Activated T-helper 2 cell treated with anti-CD3 and anti-CD28 coated beads, Interferon-gamma antibody, Interleukin-2, Interleukin-4, amounts not matched to agents 10 μg/mL and 5 μg/mL and 100 μg/mL, durations not matched to agents 14 hours and 24 hours and 36 hours (primary cell): ENCODE results near the gene PFKP. TPM values are rescaled to one million over a fixed set of nuclear protein-coding genes. Genes with fewer than 3 reads are reported as not detected.

Experiments used
- DNase-seq: peaks from one replicate; pipeline ENCODE4 v3.0.0; 2021; ENCODE audit warnings: low spot score
- H3K27ac Mint-ChIP-seq: one replicate; pipeline ENCODE4 v1.8.0; 2021; ENCODE audit warnings: mixed read lengths
- H3K27me3 Mint-ChIP-seq: one replicate; pipeline ENCODE4 v1.8.0; 2021; ENCODE audit warnings: low read depth, mixed read lengths
- H3K36me3 Mint-ChIP-seq: one replicate; pipeline ENCODE4 v1.8.0; 2021; ENCODE audit warnings: low read depth, mixed read lengths
- H3K4me1 Mint-ChIP-seq: one replicate; pipeline ENCODE4 v1.8.0; 2021; ENCODE audit warnings: low read depth, mixed read lengths
- H3K4me3 Mint-ChIP-seq: one replicate; pipeline ENCODE4 v1.8.0; 2021; ENCODE audit warnings: low read depth, mild to moderate bottlenecking, moderate library complexity, mixed read lengths
- H3K9me3 Mint-ChIP-seq: one replicate; pipeline ENCODE4 v1.8.0; 2021; ENCODE audit warnings: mixed read lengths
- intact Hi-C: fragments of 100-400 bp; cut with micrococcal nuclease; formaldehyde crosslinking; loops from one replicate; pipeline ENCODE4 v1.15.1; 2023
- total RNA-seq: library from RNA; stranded (reverse); gene quantifications from 2 replicates; pipeline ENCODE4 v1.2.3, GENCODE V29; 2022

PFKP gene
- total RNA-seq, 1 donor from 2014 or later: 250 TPM

DNA sequence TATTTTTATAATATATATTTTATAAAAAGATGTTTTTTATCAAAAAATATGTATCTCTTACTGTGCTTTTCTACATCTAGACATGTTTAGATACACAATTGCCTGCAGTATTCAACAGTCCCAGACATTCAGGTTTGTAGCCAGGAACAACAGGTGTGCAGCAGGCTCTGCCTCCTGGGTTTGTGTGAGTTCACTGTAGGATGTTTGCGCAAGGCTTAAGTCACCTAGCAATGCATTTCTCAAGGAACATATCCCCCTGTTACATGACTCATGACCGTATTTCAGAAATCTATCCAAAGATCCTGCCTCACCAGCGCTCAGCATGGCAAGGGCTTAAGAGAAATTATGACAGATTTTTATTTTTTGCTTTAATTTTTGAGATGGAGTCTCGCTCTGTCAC, 63.8 kb downstream of the PFKP start:
- no peaks in the 10 kb centered on the region for H3K4me1 Mint-ChIP-seq
- peaks cover 79% of the 10 kb centered on the region for H3K36me3 Mint-ChIP-seq
- H3K27me3 Mint-ChIP-seq: no peaks in the 10 kb centered on the region
- no peak for DNase-seq
- no peak overlapping the region for H3K27ac Mint-ChIP-seq
- intact Hi-C loops: no loop called here
- no peaks in the 10 kb centered on the region for H3K9me3 Mint-ChIP-seq
- no peak overlapping the region for H3K4me3 Mint-ChIP-seq

DNA sequence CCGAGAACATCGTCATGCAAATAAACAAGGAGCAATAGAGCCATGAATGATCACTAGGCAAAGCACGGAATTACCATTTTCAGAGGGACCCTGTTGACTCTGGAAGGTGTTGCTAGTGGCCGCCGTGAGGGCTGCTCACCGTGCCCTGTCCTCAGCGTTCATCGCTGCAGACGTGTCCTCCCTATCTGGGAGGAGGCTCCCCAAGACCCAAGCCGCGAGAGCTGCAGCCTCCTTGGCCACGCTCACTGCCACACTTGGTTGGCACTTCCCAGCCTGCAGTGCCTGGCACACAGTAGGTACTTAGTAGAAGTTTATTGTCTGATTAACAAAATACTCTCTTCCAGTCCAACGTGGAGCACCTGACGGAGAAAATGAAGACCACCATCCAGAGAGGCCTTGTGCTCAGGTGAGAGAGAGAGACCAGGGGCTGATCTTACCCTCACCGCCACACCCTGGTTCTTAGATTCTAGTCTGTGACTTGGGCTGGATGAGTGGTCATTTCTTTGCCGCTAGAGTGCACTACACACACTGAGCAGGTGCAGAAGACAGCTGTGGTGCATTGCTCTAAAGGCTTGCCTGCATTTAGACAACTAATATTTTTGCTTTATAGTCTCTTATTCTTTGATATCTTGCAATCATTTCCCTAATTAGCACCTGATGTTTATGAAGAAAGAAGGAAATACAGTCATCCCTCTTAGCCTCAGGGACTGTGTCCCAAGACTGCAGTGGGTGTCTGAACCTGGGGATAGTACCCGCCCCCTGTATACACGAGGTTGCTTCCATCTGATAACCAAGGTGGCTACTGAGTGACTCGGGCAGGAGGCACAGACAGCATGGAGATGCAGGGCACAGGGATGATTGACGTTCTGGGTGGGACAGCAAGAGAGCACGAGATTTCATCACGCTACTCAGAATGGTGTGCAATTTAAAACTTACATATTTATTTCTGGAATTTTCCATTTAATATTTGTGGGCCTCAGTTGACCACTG, 65.0 kb downstream of the PFKP start:
- peaks cover 87% of the 10 kb centered on the region for H3K36me3 Mint-ChIP-seq
- intact Hi-C loops: no loop called here
- no peaks in the 10 kb centered on the region for H3K27me3 Mint-ChIP-seq
- H3K4me1 Mint-ChIP-seq: no peaks in the 10 kb centered on the region
- no peak overlapping the region for H3K4me3 Mint-ChIP-seq
- no peaks in the 10 kb centered on the region for H3K9me3 Mint-ChIP-seq
- DNase-seq: no peak
- H3K27ac Mint-ChIP-seq: no peak overlapping the region

DNA sequence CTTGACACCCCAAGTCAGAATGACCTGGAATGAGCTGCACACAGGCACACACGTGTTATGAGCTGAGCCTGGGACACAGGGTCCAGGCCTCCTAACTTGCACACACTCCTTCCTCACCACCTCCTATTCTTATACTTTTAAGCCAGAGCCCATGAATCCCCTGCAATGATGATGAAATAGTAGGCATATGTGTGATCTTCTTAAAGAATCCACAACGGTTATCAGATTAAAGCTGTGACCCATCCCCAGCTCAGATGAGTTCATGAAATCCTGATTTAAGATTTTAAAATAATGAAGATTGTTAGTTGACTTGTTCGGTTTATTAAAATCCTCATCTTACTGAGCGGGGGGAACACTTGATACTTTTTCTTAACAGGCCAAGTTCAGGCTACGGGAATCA, 66.6 kb downstream of the PFKP start:
- DNase-seq: no peak
- no peaks in the 10 kb centered on the region for H3K9me3 Mint-ChIP-seq
- no peaks in the 10 kb centered on the region for H3K4me1 Mint-ChIP-seq
- H3K27me3 Mint-ChIP-seq: no peaks in the 10 kb centered on the region
- H3K4me3 Mint-ChIP-seq: no peak overlapping the region
- peaks cover 88% of the 10 kb centered on the region for H3K36me3 Mint-ChIP-seq
- H3K27ac Mint-ChIP-seq: peak overlapping the region; percentile 46
- intact Hi-C loops: no loop called here

- Mint-ChIP-seq H3K9me3 (no peaks in the 10 kb centered on the region), H3K27me3 (no peaks in the 10 kb centered on the region), H3K4me1 (no peaks in the 10 kb centered on the region), H3K4me3 (no peak overlapping the region), H3K36me3 (peaks cover 90% of the 10 kb centered on the region), H3K27ac (no peak overlapping the region)
- intact Hi-C loops: no loop called here
- DNase-seq: no peak
These were observed 67.7 kb downstream of the PFKP start for GRCh38 chr10:3135006-3135405.

GRCh38 chr10:3136336-3136735, 69.0 kb downstream of the PFKP start:
- H3K4me3 Mint-ChIP-seq: no peak overlapping the region
- peaks cover 92% of the 10 kb centered on the region for H3K36me3 Mint-ChIP-seq
- H3K4me1 Mint-ChIP-seq: no peaks in the 10 kb centered on the region
- H3K27ac Mint-ChIP-seq: no peak overlapping the region
- no peaks in the 10 kb centered on the region for H3K27me3 Mint-ChIP-seq
- H3K9me3 Mint-ChIP-seq: no peaks in the 10 kb centered on the region
- intact Hi-C loops: no loop called here
- no peak for DNase-seq

- Mint-ChIP-seq H3K27me3 (no peaks in the 10 kb centered on the region), H3K9me3 (no peaks in the 10 kb centered on the region), H3K4me1 (no peaks in the 10 kb centered on the region), H3K36me3 (peaks cover 91% of the 10 kb centered on the region), H3K4me3 (no peak overlapping the region), H3K27ac (no peak overlapping the region)
- intact Hi-C loops: no loop called here
- no peak for DNase-seq
These were observed 69.6 kb downstream of the PFKP start for GRCh38 chr10:3136763-3137611.

DNA sequence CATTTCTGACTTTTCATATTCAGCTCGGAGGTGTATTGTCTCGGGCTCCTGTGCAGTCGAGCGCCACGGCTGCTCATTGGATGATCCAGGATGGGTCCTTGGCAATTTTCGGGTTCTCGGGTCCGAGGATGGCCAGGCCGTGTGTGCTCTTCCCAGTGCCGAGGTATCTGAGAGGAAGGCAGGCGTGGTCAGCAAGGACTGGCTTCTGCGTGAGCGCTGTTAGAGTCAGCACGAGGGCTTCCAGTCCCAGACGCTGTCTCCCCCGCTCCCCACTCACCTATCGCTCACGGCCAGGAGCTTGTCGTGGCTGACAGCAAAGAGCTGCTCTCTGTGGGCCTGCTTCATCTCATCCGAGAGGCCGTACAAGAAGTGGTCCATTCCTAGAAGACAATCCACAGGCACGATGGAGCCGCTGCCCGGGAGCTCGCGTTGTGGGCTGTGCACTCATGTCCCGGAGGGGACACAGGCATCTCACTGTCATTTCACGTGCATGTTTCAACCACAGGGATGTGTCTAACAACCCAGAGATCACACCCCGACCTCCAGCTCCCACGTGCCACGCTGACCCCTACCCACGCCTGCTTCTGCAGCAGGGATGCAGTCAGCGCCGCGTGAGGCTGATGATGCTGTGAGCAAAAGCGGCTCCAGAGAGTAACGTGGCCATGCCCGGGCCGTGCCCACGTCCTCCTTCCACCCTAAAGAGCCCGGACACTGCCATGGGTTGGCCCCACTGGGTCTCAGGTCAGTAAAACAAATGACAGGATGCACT, 70.8 kb downstream of the PFKP start:
- Mint-ChIP-seq H3K36me3 (peaks cover 88% of the 10 kb centered on the region), H3K27me3 (no peaks in the 10 kb centered on the region), H3K4me1 (no peaks in the 10 kb centered on the region), H3K4me3 (no peak overlapping the region), H3K9me3 (no peaks in the 10 kb centered on the region), H3K27ac (no peak overlapping the region)
- intact Hi-C loops: no loop called here
- DNase-seq: no peak

GRCh38 chr10:3139216-3139910, 72.0 kb downstream of the PFKP start:
- Mint-ChIP-seq H3K9me3 (no peaks in the 10 kb centered on the region), H3K4me1 (no peaks in the 10 kb centered on the region), H3K36me3 (peaks cover 91% of the 10 kb centered on the region), H3K4me3 (no peak overlapping the region), H3K27ac (no peak overlapping the region), H3K27me3 (no peaks in the 10 kb centered on the region)
- no peak for DNase-seq
- intact Hi-C loops: no loop called here

DNA sequence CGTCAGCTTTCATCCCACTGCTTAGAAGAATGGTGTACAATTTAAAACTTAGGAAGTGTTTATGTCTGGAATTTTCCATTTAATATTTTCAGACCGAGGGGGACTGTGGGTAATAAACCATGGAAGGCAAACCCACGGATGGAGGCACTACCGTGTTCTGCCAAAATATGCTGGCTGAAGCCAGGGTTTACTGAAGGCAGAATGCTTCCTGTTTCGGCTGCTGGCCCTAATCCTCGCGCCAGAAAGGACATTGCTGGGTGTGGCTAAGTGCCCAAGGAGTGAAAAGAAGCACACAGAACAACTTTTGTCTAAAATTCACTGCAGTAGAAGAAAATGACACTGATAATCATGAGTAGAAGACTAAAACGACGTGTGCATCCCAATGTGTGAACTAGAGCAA, 72.9 kb downstream of the PFKP start:
- no peak for DNase-seq
- no peaks in the 10 kb centered on the region for H3K9me3 Mint-ChIP-seq
- peaks cover 91% of the 10 kb centered on the region for H3K36me3 Mint-ChIP-seq
- intact Hi-C loops: no loop called here
- no peaks in the 10 kb centered on the region for H3K27me3 Mint-ChIP-seq
- H3K27ac Mint-ChIP-seq: no peak overlapping the region
- H3K4me1 Mint-ChIP-seq: no peaks in the 10 kb centered on the region
- H3K4me3 Mint-ChIP-seq: no peak overlapping the region

GRCh38 chr10:3141351-3142005, 74.1 kb downstream of the PFKP start:
- Mint-ChIP-seq H3K4me3 (no peak overlapping the region), H3K9me3 (no peaks in the 10 kb centered on the region), H3K27ac (no peak overlapping the region), H3K4me1 (no peaks in the 10 kb centered on the region), H3K36me3 (peaks cover 89% of the 10 kb centered on the region), H3K27me3 (no peaks in the 10 kb centered on the region)
- no peak for DNase-seq
- intact Hi-C loops: no loop called here

- H3K27ac Mint-ChIP-seq: no peak overlapping the region
These were observed 75.0 kb downstream of the PFKP start for GRCh38 chr10:3142146-3142875.

More at GRCh38 chr10:3142146-3142875, 75.0 kb downstream of the PFKP start:
- Mint-ChIP-seq H3K4me3 (no peak overlapping the region), H3K27me3 (no peaks in the 10 kb centered on the region), H3K4me1 (no peaks in the 10 kb centered on the region), H3K9me3 (no peaks in the 10 kb centered on the region), H3K36me3 (peaks cover 87% of the 10 kb centered on the region)
- DNase-seq: no peak
- intact Hi-C loops: no loop called here
